Esophagus muscularis mucosa (tissue), 4 donors: Measurements from ENCODE around the gene NTN1.

ENCODE experiments used
- CTCF ChIP-seq, 3 experiments: fragments of 200-600 bp in 2 of 3; fragments of 450-650 bp in 1 of 3; sonication (generic) in 2 of 3; IDR thresholded peaks; one replicate each; pipeline ENCODE4 v1.5.1; 2017 to 2019; ENCODE audit warnings: antibody characterized with exemption in 3 of 3, mild to moderate bottlenecking in 2 of 3, moderate library complexity in 1 of 3
- EP300 ChIP-seq: sonication (generic); formaldehyde crosslinking; IDR thresholded peaks from one replicate; pipeline ENCODE4 v1.6.1; 2017; ENCODE audit warnings: antibody characterized with exemption
- POLR2A ChIP-seq: fragments of 450-650 bp; IDR thresholded peaks from one replicate; pipeline ENCODE4 v1.6.1; 2017; ENCODE audit warnings: antibody characterized with exemption, moderate library complexity, mild to moderate bottlenecking, low read depth

- no peak for TF ChIP-seq POLR2A
- TF ChIP-seq EP300 = no peak
- no peak for TF ChIP-seq CTCF (IDR thresholded peaks at IDR 0.05)
These were observed 250.7 kb downstream of the NTN1 start for GRCh38 chr17:9271989-9272388.
